Stimulated activated CD4-positive, alpha-beta T cell treated with anti-CD3 and anti-CD28 coated beads, Interleukin-4, amount 100 ng/mL, for 48 hours (primary cell): ENCODE results near the gene LDAH.
A peak's percentile ranks its signal among the peaks of the same experiment; 100 is the strongest.

Source experiments
- DNase-seq, 2 donors: peaks; one replicate each; pipeline ENCODE4 v3.0.0-alpha.2; 2020; ENCODE audit warnings: low read depth in 2 of 2

LDAH gene

GRCh38 chr2:20637147-20637546 is 185.8 kb downstream of the LDAH start:
- no peak for DNase-seq

DNA sequence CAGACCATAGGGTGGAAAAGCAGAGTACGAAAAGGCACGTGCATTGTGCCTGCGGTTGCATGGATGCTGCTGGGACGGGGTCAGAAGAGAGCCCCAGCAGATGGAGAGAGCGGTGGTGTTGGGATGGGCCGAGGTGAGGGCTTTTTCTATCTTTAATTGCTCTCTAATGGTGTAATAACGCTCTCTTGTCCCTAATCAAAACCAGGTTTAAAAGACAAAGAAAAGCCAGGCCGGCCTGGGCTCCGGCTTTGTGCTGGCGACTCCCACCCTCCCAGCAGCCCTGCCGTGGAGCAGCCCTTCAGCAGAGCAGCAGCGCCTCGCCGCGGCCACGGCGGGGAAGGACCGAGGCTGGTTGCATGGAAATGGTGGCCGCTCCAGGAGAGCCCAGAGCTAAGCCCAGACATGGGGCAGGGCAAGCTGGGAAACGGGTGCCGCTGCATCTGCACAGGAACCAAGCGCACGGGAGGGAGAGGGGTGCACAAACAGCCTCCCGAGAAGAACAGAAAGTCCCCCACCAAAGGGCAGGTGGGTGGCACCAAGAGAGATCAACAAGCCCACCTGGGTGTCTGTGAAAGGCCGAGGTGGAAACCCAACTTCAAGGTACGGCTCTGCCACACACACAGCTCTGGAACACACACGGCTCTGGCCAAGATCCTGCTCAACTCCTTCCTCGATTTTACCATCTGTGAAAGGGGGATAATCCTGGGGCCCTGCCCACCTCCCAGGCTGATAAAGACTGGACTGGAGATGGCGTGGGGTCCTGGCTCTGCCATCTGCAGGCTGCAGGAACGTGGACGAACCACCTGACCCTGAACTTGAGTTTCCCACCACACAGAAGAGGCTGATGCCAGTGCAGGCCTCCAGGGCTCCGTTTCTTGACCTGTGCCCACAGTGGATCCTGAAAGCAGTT is 187.0 kb downstream of the LDAH start:
- peak; percentile 40 to 50 for DNase-seq

GRCh38 chr2:20635113-20635510 is 187.8 kb downstream of the LDAH start:
- no peak for DNase-seq

- no peak for DNase-seq
Measured at GRCh38 chr2:20634507-20635112, 188.3 kb downstream of the LDAH start.
